ENCODE data around the gene DENND4C. TPM values are rescaled to one million over a fixed set of nuclear protein-coding genes. Genes with fewer than 3 reads are reported as not detected.

DENND4C gene
- total RNA-seq, result 96.6 and 103 TPM in 2 replicates

GRCh38 chr9:19230355-19231125 lies at the start of gene DENND4C:
TSS of gene DENND4C (plus strand) at chr9:19230693. CDS start at chr9:19276175, 45,482 bp downstream.

GRCh38 chr9:19408693-19409400 lies 178.4 kb downstream of the DENND4C start, which contains the start of gene ACER2:
TSS of gene ACER2 (plus strand) at chr9:19409009. CDS start at chr9:19409085, 76 bp downstream.

Other genes starting within 250 kb of the DENND4C start
- gene SAXO1, start 197.5 kb upstream of the DENND4C start, total RNA-seq, result under 0.01 and 0.17 TPM in 2 replicates
- gene RRAGA, start 181.3 kb upstream of the DENND4C start, total RNA-seq, result 65.5 and 72.4 TPM in 2 replicates
- 11.2 and 16.6 TPM in 2 replicates for gene HAUS6, start 127.8 kb upstream of the DENND4C start, total RNA-seq
- gene PLIN2, start 103.2 kb upstream of the DENND4C start, total RNA-seq, result 201 and 616 TPM in 2 replicates
- 1,499 and 1,789 TPM in 2 replicates for gene RPS6, start 149.5 kb downstream of the DENND4C start, total RNA-seq
- gene ACER2, start 178.3 kb downstream of the DENND4C start, total RNA-seq, result 1.6 and 3.6 TPM in 2 replicates

All from smooth muscle cell of trachea (primary cell).